GM23338 (cell line): ENCODE results near the gene CLIP1.
"Not testable (repeated sequence)": the region's sequence is repeated elsewhere in the genome, so short reads cannot be mapped to it uniquely, and the experiment has no call there.

Experiments
- CREB1 ChIP-seq: fragments of 250-450 bp; sonication (Bioruptor Pico); IDR thresholded peaks from 2 replicates; pipeline ENCODE4 v1.5.0; 2020; ENCODE audit warnings: low read depth, mild to moderate bottlenecking, moderate library complexity
- EZH2 ChIP-seq: fragments of 200-600 bp; sonication (generic); IDR thresholded peaks from one replicate; pipeline ENCODE4 v1.8.0; 2017; ENCODE audit warnings: antibody characterized with exemption, mild to moderate bottlenecking, low read depth; ENCODE audit not compliant: unreplicated experiment
- POLR2AphosphoS5 ChIP-seq: IDR thresholded peaks from 2 replicates; pipeline ENCODE4 v1.6.1; 2016; ENCODE audit warnings: antibody characterized with exemption, low read depth
- TF ChIP-seq, protein P1 (sequence below), 2 experiments: fragments of 200-600 bp in 1 of 2; sonication (generic) in 1 of 2; conservative IDR thresholded peaks; 2 replicates each; pipeline versions ENCODE4 v1.5.1 to v1.6.1; 2016 to 2017; ENCODE audit warnings: antibody characterized with exemption in 2 of 2, low read depth in 2 of 2, mild to moderate bottlenecking in 2 of 2, moderate library complexity in 1 of 2

DNA sequence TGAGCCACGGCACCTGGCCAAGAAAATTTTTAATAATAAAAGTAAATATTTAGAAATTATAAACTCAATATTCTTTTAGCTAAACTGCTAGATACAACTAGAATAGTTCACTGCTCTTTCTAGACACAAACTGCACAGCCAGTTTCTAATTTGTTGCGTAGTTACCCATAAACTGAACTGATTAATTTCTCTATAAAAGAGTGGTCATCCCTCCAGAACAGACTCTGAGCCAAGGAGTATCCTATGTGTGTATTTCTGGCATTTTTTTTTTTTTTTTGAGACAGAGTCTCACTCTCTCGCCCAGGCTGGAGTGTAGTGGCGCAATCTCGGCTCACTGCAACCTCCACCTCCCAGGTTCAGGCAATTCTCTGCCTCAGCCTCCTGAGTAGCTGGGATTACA lies 45.7 kb downstream of the CLIP1 start:
- TF ChIP-seq, protein P1, sequence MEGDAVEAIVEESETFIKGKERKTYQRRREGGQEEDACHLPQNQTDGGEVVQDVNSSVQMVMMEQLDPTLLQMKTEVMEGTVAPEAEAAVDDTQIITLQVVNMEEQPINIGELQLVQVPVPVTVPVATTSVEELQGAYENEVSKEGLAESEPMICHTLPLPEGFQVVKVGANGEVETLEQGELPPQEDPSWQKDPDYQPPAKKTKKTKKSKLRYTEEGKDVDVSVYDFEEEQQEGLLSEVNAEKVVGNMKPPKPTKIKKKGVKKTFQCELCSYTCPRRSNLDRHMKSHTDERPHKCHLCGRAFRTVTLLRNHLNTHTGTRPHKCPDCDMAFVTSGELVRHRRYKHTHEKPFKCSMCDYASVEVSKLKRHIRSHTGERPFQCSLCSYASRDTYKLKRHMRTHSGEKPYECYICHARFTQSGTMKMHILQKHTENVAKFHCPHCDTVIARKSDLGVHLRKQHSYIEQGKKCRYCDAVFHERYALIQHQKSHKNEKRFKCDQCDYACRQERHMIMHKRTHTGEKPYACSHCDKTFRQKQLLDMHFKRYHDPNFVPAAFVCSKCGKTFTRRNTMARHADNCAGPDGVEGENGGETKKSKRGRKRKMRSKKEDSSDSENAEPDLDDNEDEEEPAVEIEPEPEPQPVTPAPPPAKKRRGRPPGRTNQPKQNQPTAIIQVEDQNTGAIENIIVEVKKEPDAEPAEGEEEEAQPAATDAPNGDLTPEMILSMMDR (conservative IDR thresholded peaks at IDR 0.05; ENCODE audit: low read depth in 2 of 2) = not testable (repeated sequence)
- TF ChIP-seq EZH2; POLR2AphosphoS5; CREB1 (CRISPR knock-in tag): not testable (repeated sequence)
